GM19240 (cell line): ENCODE measurements around the gene AKAP5.

Experiments
- DNase-seq: peaks from one replicate; pipeline ENCODE4 v3.0.0; 2011; ENCODE audit warnings: low spot score; ENCODE audit not compliant: insufficient read length

AKAP5 gene

DNA sequence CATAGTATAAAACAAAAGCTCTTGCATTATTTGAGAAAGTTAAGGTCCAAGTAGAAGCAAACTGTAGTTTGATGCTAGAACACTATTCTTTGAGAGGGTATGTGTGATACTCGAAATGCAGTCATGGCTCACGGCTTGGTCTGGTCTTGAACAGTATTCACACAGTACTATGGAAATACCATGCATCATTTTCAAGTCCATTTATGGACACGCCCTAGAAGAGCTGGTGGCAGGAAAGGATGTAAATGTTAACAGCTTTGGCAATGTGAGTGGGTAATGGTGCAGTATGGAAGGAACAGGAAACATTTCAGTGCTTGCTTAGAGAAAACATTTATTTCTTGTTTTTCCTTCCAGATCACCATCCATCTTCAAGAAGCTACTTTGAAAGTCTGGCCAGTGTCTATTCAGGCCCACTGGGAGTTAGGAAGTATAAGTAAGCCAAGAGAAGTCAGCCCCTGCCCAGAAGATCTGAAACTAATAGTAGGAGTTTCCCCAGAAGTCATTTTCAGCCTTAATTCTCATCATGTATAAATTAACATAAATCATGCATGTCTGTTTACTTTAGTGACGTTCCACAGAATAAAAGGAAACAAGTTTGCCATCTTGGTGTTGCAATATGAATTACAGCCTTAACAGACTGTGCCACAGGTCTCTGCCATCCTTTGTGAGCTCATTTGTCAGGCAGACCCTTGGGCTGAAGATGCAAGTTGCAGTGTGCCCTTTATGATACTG, 5.7 kb upstream of the AKAP5 start:
- DNase-seq, result no peak

GRCh38 chr14:64461221-64461620, 4.1 kb upstream of the AKAP5 start:
- no peak for DNase-seq

- no peak for DNase-seq
Measured at GRCh38 chr14:64463195-64463594, 2.1 kb upstream of the AKAP5 start.

GRCh38 chr14:64463873-64464272, 1.4 kb upstream of the AKAP5 start:
- DNase-seq, result no peak

DNA sequence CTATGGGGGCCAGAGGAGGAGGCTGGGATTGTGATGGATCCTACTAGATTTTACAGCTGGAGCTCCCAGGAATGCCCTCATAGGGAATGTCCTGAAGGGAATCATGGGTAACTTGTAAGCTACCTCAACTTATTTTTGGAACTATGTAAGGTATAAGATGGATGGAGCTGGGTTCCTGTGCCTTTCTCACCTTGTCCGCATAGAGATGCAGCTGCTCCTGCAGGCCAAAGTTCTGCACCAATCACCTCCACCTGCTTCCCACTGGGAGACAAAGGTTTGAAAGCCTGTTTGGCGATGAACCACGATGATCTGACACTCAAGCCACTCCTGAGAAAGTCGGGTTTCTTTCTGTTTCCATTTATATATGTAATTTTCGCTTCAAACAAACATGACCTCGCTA, 648 bp upstream of the AKAP5 start:
- DNase-seq, result no peak

- no peak for DNase-seq
Measured at GRCh38 chr14:64465831-64466554, 694 bp downstream of the AKAP5 start.

DNA sequence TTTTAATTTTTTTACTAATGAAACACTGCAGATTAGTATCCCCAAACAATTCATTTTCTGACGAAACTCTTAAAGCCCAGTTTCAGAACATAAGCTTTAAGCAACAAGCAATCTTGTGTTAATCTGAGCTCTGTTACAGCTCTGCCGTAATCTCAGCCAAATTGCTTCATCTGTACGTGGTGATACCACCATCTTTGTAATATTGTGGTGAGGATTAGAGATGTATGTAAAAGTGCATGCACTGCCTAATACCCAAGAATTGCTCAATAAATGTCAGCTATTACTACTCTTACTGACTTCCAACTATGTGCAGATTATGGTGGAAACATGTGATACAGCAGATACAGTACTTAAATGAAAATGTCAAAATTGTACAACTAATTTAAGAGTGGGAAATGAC, 1.8 kb downstream of the AKAP5 start:
- DNase-seq, result no peak

GRCh38 chr14:64467566-64467965, 2.3 kb downstream of the AKAP5 start:
- DNase-seq, result no peak

GRCh38 chr14:64468451-64468850, 3.2 kb downstream of the AKAP5 start:
- no peak for DNase-seq

GRCh38 chr14:64474041-64474440, 8.7 kb downstream of the AKAP5 start:
- DNase-seq, result no peak

GRCh38 chr14:64474698-64475097, 9.4 kb downstream of the AKAP5 start:
- no peak for DNase-seq

DNA sequence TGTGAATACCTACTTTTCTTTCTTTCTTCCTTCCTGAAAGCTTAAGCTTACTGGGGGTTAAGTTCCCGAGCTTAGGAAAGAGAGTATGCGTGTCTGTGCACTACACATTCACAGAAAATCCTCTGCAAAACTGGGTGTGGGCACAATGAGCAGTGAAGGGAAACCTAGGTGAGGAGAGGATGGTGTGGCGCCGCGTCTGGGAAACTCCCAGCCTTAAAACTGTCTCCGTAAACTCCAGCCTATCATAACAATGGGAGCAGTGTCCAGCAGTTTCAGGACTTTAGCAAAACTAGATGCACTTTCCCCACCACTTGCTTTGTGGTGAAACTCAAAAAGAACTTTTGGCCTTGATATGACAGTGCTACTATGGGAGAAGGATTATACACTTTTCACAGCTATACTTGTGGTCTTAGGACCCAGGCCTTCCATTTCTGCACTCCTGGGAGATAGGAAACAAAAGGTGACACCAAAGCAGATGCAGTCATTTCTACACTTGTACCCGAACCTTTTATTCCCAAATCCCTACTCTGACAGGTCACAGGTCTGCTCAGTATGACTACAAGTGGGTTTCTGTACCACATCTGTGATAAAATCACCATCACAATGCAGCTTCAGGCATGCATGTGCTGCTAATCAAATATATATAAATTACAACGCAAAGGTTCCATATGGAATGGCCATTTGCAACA, 10.4 kb downstream of the AKAP5 start:
- no peak for DNase-seq

DNA sequence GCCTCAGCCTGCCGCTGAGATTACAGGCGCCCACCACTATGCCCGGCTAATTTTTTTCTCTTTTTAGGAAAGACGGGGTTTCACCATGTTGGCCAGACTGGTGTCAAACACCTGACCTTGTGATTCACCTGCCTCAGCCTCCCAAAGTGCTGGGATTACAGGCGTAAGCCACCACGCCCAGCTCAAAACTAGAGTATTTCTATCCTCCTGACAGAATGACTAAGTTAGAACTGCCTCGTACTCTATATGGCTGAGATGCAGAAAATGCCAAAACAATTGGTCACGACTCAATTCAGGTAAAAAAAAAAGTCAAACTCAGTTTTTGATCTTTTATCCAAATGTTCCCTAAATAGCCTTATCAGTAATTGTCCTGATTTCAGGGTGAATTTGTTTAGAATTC, 11.1 kb downstream of the AKAP5 start:
- DNase-seq, result no peak

- DNase-seq, result no peak
Measured at GRCh38 chr14:64478634-64479250, 13.4 kb downstream of the AKAP5 start.

DNA sequence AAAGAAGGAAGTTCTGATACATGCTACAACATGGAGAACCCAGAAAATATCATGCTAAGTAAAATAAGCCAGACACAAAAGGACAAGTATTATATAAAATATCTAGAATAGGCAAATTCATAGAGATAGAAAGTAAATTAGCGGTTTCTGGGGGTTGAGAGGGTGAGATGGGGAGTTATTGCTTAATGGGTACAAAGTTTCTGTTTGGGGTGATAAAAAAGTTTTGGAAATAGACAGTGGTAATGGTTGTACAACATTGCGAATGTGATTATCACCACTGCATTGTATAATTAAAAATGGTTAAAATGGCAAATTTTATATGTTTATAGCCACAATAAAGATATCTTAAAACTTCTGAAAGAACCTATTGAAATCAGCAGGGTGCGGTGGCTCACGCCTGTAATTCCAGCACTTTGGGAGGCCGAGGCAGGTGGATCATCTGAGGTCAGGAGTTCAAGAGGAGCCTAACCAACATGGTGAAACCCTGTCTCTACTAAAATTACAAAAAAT, 23.3 kb downstream of the AKAP5 start:
- no peak for DNase-seq

- DNase-seq, result no peak
Measured at GRCh38 chr14:64491637-64492036, 26.3 kb downstream of the AKAP5 start.

- no peak for DNase-seq
Measured at GRCh38 chr14:64493455-64493854, 28.2 kb downstream of the AKAP5 start.

- no peak for DNase-seq
Measured at GRCh38 chr14:64495252-64495651, 30.0 kb downstream of the AKAP5 start.

GRCh38 chr14:64496764-64497163, 31.5 kb downstream of the AKAP5 start:
- DNase-seq, result no peak

DNA sequence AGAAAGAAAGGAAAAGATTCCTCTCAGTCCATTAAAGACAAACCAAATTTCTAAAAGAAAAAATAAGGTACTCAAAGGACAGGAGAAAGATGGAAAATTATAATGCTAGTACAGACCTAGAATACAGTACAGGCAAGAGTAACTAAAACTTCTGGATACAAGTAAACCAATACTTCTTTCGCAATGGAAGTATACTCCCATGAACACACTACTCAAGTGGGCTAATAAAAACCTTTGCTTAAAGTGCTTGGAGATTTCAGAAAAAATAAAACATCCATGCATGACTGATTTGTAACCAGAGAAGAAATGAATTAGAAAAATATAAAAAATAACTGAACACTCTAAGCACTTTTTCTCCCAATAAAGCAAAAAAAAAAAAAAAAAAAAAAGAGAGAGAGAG, 34.8 kb downstream of the AKAP5 start:
- DNase-seq, result no peak

DNA sequence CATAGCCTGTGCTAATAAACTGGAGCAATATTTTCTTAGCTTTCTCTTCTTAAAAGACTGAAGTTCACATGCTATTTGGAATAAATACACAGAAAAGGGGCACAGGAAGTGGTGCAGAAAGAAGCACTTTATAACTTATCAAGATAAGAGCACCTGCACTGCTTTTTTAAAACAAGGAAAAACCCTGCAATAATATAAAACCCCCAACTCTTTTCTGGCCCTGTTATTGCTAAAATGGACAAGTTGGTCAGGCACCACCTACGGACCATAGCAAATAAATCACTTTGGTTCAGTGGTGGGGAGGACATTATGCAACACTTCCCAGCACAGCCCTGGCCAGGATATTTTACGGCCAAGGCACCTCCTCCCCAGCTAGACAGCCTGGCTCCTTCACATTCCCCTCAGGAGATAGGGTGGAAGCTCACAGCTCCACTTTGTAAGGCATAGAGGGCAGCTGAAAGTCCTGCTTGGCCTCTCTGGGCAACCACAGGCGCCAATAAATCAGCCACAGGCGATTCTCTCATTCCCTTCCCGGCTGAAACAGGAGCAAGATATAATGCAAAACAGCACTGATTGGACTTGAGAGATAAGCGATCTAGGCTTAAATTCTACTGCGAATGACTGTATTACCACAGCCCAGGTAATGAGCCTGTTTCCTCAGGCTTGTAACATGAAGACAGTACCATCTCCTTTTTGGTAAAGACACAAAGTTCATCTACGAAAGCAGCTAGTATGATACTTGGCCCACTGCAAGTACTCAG, 36.3 kb downstream of the AKAP5 start:
- no peak for DNase-seq
